Esophagus muscularis mucosa (tissue), 3 donors: ENCODE results near the gene ANKRD13D.

Experiments
- CTCF ChIP-seq, 3 experiments: fragments of 200-600 bp in 2 of 3; fragments of 450-650 bp in 1 of 3; sonication (generic) in 2 of 3; IDR thresholded peaks; one replicate each; pipeline ENCODE4 v1.5.1; 2017 to 2019; ENCODE audit warnings: antibody characterized with exemption in 3 of 3, mild to moderate bottlenecking in 2 of 3, moderate library complexity in 1 of 3
- POLR2AphosphoS5 ChIP-seq, 2 donors: sonication (generic); formaldehyde crosslinking; IDR thresholded peaks; one replicate each; pipeline ENCODE4 v1.6.1; 2017; ENCODE audit warnings: antibody characterized with exemption in 2 of 2

GRCh38 chr11:67288452-67289225, 464 bp upstream of the ANKRD13D start:
- peak; percentile 24 to 56 (median 38) for TF ChIP-seq CTCF (IDR thresholded peaks at IDR 0.05)
- TF ChIP-seq POLR2AphosphoS5 (IDR thresholded peaks at IDR 0.05): peak; percentile 78 to 80
